ENCODE measurements around the gene GNAO1.

Gene GNAO1

GRCh38 chr16:56339431-56340195 is 148.3 kb downstream of the GNAO1 start:
- Mint-ChIP-seq H3K27ac (no peak overlapping the region), H3K36me3 (no peaks in the 10 kb centered on the region), H3K4me3 (no peak overlapping the region), H3K4me1 (no peaks in the 10 kb centered on the region), H3K9me3 (no peaks in the 10 kb centered on the region)
- no peak for ATAC-seq
- DNase-seq (ENCODE audit: low spot score in 2 of 2), result no peak

DNA sequence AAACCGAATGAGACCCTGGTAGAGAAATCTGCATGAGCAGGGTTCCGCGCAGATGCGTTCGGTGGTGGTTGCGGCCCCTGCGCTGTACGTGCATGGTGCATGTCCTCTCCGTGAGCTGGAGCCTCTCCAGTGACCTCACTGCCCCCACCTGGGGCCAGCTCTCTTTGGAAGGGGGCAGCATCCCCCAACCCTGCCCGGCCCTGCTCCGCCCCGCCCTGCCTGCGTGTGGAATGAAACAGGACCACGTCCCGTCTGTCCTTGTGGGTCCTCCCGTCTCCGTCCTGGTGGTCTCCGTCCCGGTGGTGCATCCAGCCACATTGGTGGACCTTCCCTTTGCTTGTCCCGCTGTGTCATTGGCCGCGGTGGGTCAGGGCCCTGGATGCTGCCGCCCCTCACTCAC is 149.1 kb downstream of the GNAO1 start:
- no peak for DNase-seq (ENCODE audit: low spot score in 2 of 2)
- no peak overlapping the region for H3K4me3 Mint-ChIP-seq
- no peaks in the 10 kb centered on the region for H3K36me3 Mint-ChIP-seq
- no peak for ATAC-seq
- H3K9me3 Mint-ChIP-seq, result no peaks in the 10 kb centered on the region
- no peaks in the 10 kb centered on the region for H3K4me1 Mint-ChIP-seq
- H3K27ac Mint-ChIP-seq, result no peak overlapping the region

GRCh38 chr16:56340864-56341365 is 149.6 kb downstream of the GNAO1 start:
- DNase-seq (ENCODE audit: low spot score in 2 of 2) (no peak), ATAC-seq (no peak)
- Mint-ChIP-seq H3K4me1 (no peaks in the 10 kb centered on the region), H3K36me3 (no peaks in the 10 kb centered on the region), H3K4me3 (no peak overlapping the region), H3K9me3 (no peaks in the 10 kb centered on the region), H3K27ac (no peak overlapping the region)

GRCh38 chr16:56341656-56342399 is 150.5 kb downstream of the GNAO1 start:
- no peak overlapping the region for H3K27ac Mint-ChIP-seq
- DNase-seq (ENCODE audit: low spot score in 2 of 2) (no peak), ATAC-seq (no peak)
- no peaks in the 10 kb centered on the region for H3K9me3 Mint-ChIP-seq
- H3K4me3 Mint-ChIP-seq, result no peak overlapping the region
- no peaks in the 10 kb centered on the region for H3K4me1 Mint-ChIP-seq
- no peaks in the 10 kb centered on the region for H3K36me3 Mint-ChIP-seq

GRCh38 chr16:56343661-56344517 is 152.6 kb downstream of the GNAO1 start:
- no peaks in the 10 kb centered on the region for H3K36me3 Mint-ChIP-seq
- no peaks in the 10 kb centered on the region for H3K4me1 Mint-ChIP-seq
- no peak overlapping the region for H3K27ac Mint-ChIP-seq
- no peak for DNase-seq (ENCODE audit: low spot score in 2 of 2)
- no peaks in the 10 kb centered on the region for H3K9me3 Mint-ChIP-seq
- no peak for ATAC-seq
- H3K4me3 Mint-ChIP-seq, result no peak overlapping the region

GRCh38 chr16:56344518-56345405 is 153.5 kb downstream of the GNAO1 start:
- H3K4me3 Mint-ChIP-seq, result no peak overlapping the region
- H3K36me3 Mint-ChIP-seq, result no peaks in the 10 kb centered on the region
- no peaks in the 10 kb centered on the region for H3K4me1 Mint-ChIP-seq
- no peak overlapping the region for H3K27ac Mint-ChIP-seq
- no peak for DNase-seq (ENCODE audit: low spot score in 2 of 2)
- no peak for ATAC-seq
- H3K9me3 Mint-ChIP-seq, result no peaks in the 10 kb centered on the region

- H3K27ac Mint-ChIP-seq, result no peak overlapping the region
- ATAC-seq, result no peak
Observed at GRCh38 chr16:56345406-56346050, 154.2 kb downstream of the GNAO1 start.

DNA sequence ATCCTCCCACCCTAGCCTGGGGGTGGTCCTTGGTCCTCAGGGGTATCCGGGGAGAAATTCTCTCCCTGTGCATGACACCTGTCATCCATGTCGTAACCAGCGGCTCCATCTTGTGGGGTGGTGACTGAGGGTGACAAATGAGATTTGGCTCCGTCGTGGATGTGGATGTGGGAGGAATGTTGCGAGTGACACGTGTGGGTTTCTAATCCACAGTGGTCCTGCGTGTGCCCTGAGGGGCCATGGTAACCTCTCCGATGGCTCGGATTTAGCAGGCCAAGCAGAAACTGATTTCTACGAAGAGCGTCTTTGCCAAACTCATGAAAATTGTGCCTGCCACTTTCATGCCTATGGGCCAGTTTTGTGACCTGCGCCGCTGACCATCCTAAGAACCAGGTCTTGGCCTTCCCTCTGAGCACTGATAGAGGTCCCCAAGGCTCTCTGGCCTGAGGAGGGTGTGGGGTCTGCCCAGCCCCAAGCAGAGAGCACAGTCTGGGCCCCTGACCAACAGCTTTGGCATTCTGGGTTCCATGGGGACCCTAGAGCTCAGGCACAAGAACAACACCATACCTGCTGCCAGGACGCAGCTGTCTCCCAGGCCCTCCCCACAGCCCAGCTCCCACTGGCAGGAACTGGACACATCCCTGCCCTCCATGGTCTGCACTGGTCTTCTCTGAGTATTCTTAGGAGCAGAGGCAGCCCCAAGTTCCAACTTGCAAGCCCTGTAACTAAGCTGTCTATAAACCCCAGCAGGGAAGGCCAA is 155.0 kb downstream of the GNAO1 start:
- no peak overlapping the region for H3K4me3 Mint-ChIP-seq
- ATAC-seq (no peak), DNase-seq (ENCODE audit: low spot score in 2 of 2) (no peak)
- no peaks in the 10 kb centered on the region for H3K9me3 Mint-ChIP-seq
- no peaks in the 10 kb centered on the region for H3K36me3 Mint-ChIP-seq
- H3K4me1 Mint-ChIP-seq, result no peaks in the 10 kb centered on the region
- no peak overlapping the region for H3K27ac Mint-ChIP-seq

More at GRCh38 chr16:56345406-56346050, 154.2 kb downstream of the GNAO1 start:
- Mint-ChIP-seq H3K4me3 (no peak overlapping the region), H3K36me3 (no peaks in the 10 kb centered on the region), H3K9me3 (no peaks in the 10 kb centered on the region), H3K4me1 (no peaks in the 10 kb centered on the region)
- DNase-seq (ENCODE audit: low spot score in 2 of 2), result no peak

GRCh38 chr16:56347166-56347565 is 155.9 kb downstream of the GNAO1 start:
- H3K9me3 Mint-ChIP-seq, result no peaks in the 10 kb centered on the region
- H3K27ac Mint-ChIP-seq, result no peak overlapping the region
- H3K4me3 Mint-ChIP-seq, result no peak overlapping the region
- no peak for DNase-seq (ENCODE audit: low spot score in 2 of 2)
- no peaks in the 10 kb centered on the region for H3K4me1 Mint-ChIP-seq
- no peaks in the 10 kb centered on the region for H3K36me3 Mint-ChIP-seq
- no peak for ATAC-seq

DNA sequence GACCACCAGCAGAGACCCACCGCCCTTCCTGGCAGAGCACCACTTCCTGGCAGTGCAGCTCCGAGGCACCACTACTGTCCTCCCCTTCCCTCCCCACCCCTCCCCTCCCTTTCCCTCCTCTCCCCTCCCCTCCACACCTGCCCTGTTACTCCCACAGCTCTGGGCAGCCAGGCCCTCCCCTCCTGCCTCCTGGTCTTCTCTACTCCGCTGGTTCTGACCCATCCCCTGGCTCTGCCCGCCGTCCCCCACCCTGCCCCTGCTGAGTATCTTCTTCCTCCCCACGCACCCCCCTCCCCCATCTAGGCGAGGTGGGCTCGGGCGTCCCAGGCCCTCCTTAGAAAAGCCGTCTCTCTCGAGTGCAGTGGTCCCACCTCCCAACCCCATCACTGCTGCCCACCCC is 156.4 kb downstream of the GNAO1 start:
- ATAC-seq, result no peak
- no peak for DNase-seq (ENCODE audit: low spot score in 2 of 2)
- H3K9me3 Mint-ChIP-seq, result no peaks in the 10 kb centered on the region
- H3K36me3 Mint-ChIP-seq, result no peaks in the 10 kb centered on the region
- H3K4me1 Mint-ChIP-seq, result no peaks in the 10 kb centered on the region
- no peak overlapping the region for H3K27ac Mint-ChIP-seq
- no peak overlapping the region for H3K4me3 Mint-ChIP-seq

DNA sequence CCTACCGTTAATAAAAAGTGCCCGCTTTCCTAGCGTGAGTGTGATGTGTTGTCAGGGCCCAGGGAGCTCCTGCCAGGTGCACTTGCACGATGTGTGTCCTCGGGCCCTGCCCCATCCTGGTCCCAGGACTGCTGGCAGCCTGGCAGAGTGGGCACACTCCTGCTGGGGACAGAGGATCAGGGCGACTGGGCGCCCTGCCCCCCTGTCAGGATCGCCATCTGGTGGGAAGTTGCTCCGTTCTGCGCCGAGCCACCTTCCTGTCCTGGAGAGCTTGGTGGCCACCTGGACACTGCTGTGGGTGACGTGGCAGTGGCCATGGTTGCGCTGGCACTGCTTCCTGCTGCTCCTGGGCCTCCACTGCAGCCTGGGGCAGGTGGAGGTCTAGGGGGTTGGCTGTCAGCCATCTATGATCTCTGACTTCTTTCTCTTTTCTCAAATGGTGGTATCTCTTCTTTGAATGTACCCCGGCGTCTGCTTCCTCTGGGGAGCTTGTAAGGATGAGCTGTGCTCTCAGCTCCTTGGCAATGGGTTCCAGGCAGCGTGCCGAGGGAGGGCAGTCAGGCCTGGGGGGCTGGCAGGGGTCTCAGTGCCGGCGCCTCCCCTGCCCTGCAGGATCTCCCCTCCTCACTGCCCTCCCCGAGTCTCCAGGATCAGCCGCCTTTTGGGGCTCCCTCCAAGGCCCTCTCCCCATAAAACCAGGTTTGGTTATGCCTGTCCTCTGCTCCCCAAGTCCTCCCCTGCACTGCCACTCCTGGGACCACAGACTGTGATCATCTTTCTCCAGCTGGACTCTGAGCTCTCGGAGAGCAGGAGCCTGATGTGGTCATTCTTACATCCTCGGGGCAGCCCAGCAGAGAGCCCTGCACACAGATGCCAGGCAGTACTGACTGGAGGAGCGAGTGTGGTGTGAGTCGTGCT is 157.1 kb downstream of the GNAO1 start:
- Mint-ChIP-seq H3K36me3 (no peaks in the 10 kb centered on the region), H3K27ac (no peak overlapping the region), H3K4me1 (no peaks in the 10 kb centered on the region), H3K9me3 (no peaks in the 10 kb centered on the region), H3K4me3 (no peak overlapping the region)
- ATAC-seq (no peak), DNase-seq (ENCODE audit: low spot score in 2 of 2) (no peak)

DNA sequence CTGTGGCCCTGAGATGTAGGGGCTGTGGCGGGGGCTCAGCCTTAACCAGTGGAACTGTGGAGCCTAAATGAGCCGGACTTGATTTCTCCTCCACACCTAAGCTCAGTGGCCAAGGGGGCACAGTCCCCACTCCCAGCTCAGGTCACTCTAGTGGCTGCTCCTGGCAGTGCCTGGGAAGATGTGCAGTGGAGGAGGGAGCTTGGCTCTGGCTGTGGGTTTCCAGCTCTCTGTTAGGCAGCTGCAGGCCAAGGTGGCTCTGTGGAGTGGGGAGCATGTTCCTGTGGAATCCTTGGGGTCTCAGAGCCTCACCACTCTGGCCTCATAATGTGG is 157.8 kb downstream of the GNAO1 start:
- no peak overlapping the region for H3K4me3 Mint-ChIP-seq
- no peak for DNase-seq (ENCODE audit: low spot score in 2 of 2)
- no peak overlapping the region for H3K27ac Mint-ChIP-seq
- no peaks in the 10 kb centered on the region for H3K9me3 Mint-ChIP-seq
- H3K36me3 Mint-ChIP-seq, result no peaks in the 10 kb centered on the region
- H3K4me1 Mint-ChIP-seq, result no peaks in the 10 kb centered on the region
- no peak for ATAC-seq

DNA sequence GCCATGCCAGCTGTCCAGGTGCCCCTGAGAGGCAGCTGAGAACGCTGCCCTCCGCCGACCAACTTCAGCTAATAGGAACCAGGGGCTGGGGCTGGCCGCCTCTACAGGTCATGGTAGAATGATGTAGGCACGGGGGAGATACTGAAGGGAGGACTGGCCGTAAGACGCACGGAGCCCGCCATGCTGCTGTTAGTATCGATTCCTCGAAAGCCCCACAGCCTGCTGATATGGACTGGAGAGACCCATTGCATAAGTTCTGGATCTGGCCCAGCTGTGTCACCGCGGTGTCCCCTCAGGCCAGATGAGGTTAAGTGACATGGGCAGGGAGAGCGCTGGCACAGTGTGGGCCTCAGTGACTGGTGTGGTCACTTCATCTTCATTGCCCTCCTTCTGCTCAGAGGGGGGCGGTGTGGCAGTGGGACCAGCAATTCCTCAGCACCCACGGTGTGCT is 158.4 kb downstream of the GNAO1 start:
- no peaks in the 10 kb centered on the region for H3K4me1 Mint-ChIP-seq

More for the DNA sequence above, 158.4 kb downstream of the GNAO1 start:
- DNase-seq (ENCODE audit: low spot score in 2 of 2) (no peak), ATAC-seq (no peak)
- H3K36me3 Mint-ChIP-seq, result no peaks in the 10 kb centered on the region
- H3K4me3 Mint-ChIP-seq, result no peak overlapping the region
- H3K27ac Mint-ChIP-seq, result no peak overlapping the region
- H3K9me3 Mint-ChIP-seq, result no peaks in the 10 kb centered on the region
